Measurements from ENCODE around the gene SYNE1. TPM values are rescaled to one million over a fixed set of nuclear protein-coding genes. Genes with fewer than 3 reads are reported as not detected.

Gene SYNE1
- total and polyA plus RNA-seq, 11 donors, result 25.0 to 178 (median 112) TPM

- TF ChIP-seq CTCF (IDR thresholded peaks at IDR 0.05), result no peak
- TF ChIP-seq POLR2A (IDR thresholded peaks at IDR 0.05), result no peak
- no peak overlapping the region for H3K27ac ChIP-seq
- WGBS, 4 donors, result 86 to 100% (median 91%) methylated on average over 1 of the region's 1 CpG
- H3K9me3 ChIP-seq, result no peaks in the 10 kb centered on the region
- H3K4me3 ChIP-seq, result no peak overlapping the region
- DNase-seq (no peak), ATAC-seq (no peak)
- intact Hi-C loops (cut with DNase I), result no loop called here
- H3K27me3 ChIP-seq, result no peaks in the 10 kb centered on the region
- H3K4me1 ChIP-seq, result peaks cover 0 to 10% (median 0%) of the 10 kb centered on the region in 12 donors
- no peaks in the 10 kb centered on the region for H3K36me3 ChIP-seq
Measured at GRCh38 chr6:152587473-152587872, 49.7 kb downstream of the SYNE1 start.

GRCh38 chr6:152585236-152585635 lies 51.9 kb downstream of the SYNE1 start:
- 89 to 92% (median 91%) methylated on average over 3 of the region's 3 CpGs for WGBS, 4 donors
- Histone ChIP-seq H3K4me3 (no peak overlapping the region), H3K27me3 (no peaks in the 10 kb centered on the region), H3K27ac (no peak overlapping the region), H3K4me1 (peaks cover 0 to 10% (median 0%) of the 10 kb centered on the region in 12 donors), H3K36me3 (no peaks in the 10 kb centered on the region), H3K9me3 (no peaks in the 10 kb centered on the region)
- no peak for TF ChIP-seq CTCF (IDR thresholded peaks at IDR 0.05)
- no peak for TF ChIP-seq POLR2A (IDR thresholded peaks at IDR 0.05)
- DNase-seq, result no peak
- ATAC-seq, result no peak
- intact Hi-C loops (cut with DNase I), result no loop called here

GRCh38 chr6:152583888-152584287 lies 53.3 kb downstream of the SYNE1 start:
- Histone ChIP-seq H3K27me3 (no peaks in the 10 kb centered on the region), H3K9me3 (no peaks in the 10 kb centered on the region), H3K4me1 (peaks cover 0 to 10% (median 0%) of the 10 kb centered on the region in 12 donors), H3K36me3 (no peaks in the 10 kb centered on the region), H3K4me3 (no peak overlapping the region), H3K27ac (no peak overlapping the region)
- intact Hi-C loops (cut with DNase I), result no loop called here
- ATAC-seq (no peak), DNase-seq (no peak)
- WGBS, 4 donors, result 70 to 85% (median 76%) methylated on average over 3 of the region's 3 CpGs
- TF ChIP-seq POLR2A (IDR thresholded peaks at IDR 0.05), result no peak
- no peak for TF ChIP-seq CTCF (IDR thresholded peaks at IDR 0.05)

- Histone ChIP-seq H3K27ac (no peak overlapping the region), H3K9me3 (no peaks in the 10 kb centered on the region), H3K27me3 (no peaks in the 10 kb centered on the region), H3K36me3 (no peaks in the 10 kb centered on the region), H3K4me1 (peaks cover 0 to 34% (median 6%) of the 10 kb centered on the region in 12 donors), H3K4me3 (no peak overlapping the region)
- 54 to 72% (median 58%) methylated on average over 1 of the region's 1 CpG for WGBS, 4 donors
- ATAC-seq (no peak), DNase-seq (no peak)
- intact Hi-C loops (cut with DNase I), result no loop called here
- no peak for TF ChIP-seq CTCF (IDR thresholded peaks at IDR 0.05)
Measured at GRCh38 chr6:152576525-152576924, 60.6 kb downstream of the SYNE1 start.

All from heart left ventricle (tissue), 16 donors.